HG03439 (cell line): ENCODE data around the gene INAFM1.

Experiments
- ATAC-seq: cut with Tn5 transposase; IDR thresholded peaks from one replicate; pipeline ENCODE4 v1.9.1; 2021; ENCODE audit warnings: mild to moderate bottlenecking, moderate library complexity; ENCODE audit not compliant: unreplicated experiment

Gene INAFM1

DNA sequence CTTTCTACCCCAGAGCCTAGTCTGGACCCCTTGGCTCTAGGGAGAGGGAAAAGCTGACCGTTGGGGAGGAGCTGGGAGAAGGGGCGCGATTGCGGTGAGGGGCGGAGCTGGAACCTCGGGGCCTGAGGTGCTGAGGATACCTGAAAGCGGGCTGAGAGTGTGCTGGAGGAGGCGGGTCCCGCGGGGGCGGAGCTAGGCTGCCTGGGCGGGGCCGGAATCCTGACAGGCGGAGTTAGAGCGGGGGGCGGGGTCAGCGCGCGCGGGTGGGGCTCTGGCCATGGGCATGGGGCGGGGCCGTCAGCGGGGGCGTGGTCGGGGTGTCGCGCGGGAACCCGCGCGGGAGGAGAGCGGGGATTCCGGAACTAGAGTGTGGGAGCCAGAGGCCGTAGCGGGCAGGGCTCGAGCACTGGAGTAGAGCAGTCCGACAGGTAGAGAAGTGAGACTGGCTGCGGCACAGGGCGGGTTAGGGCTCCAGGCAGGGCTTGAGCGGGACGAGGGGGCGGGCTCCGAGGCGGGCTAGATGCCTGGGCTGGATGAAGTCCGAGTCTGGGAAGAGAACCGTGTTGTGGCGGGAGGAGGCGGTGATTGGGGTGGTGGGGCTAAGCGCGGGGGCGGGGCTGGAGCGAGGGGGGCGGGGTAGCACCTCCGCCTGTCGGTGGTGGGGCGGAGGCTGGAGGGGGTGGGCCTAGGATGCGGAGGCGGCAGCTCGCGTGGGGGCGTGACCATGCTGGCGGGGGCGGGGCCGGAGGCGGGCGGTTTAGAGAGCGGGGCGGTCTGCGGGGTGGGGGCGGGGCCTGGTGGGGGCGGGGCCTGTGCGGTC, at the start of gene INAFM1:
TSS of gene INAFM1 (plus strand) at position 815 of the 820 bp plus-strand sequence. CDS start 35 bp downstream, outside the sequence.
- ATAC-seq = peak; percentile 44

DNA sequence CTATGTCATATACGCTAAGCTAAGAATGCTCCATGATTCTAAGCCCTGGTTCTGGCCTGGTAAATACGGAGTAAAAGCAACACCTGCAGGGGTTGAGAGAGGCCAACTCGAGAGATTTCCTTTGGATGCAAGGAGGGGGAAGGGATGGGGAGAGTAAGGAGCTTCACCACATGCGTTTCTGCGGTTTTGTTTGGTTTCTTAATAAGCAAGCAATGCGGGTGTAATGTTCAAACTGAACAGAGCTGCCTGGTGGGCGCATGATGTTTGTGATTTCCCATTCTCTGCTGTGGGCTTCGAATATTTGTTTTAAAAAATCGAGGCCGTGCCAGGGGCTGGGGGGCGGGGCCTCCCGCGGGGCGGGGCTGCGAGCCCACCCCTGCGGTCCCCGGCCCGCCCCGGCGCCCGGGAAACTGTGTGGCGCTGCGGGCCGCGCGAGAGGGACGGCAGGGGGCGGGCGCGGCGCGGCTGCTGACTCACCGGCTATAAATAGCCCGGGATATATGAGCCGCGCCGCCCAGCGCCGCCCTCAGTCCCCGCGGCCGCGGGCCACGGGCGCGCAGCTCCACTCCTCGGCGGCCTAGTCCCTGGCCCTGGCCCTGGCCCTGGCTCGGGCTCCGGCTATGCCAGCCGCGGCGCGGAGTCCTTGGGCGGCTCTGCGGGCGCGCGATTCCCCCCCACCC, 48.8 kb upstream of the INAFM1 start:
- peak; percentile 37 for ATAC-seq

DNA sequence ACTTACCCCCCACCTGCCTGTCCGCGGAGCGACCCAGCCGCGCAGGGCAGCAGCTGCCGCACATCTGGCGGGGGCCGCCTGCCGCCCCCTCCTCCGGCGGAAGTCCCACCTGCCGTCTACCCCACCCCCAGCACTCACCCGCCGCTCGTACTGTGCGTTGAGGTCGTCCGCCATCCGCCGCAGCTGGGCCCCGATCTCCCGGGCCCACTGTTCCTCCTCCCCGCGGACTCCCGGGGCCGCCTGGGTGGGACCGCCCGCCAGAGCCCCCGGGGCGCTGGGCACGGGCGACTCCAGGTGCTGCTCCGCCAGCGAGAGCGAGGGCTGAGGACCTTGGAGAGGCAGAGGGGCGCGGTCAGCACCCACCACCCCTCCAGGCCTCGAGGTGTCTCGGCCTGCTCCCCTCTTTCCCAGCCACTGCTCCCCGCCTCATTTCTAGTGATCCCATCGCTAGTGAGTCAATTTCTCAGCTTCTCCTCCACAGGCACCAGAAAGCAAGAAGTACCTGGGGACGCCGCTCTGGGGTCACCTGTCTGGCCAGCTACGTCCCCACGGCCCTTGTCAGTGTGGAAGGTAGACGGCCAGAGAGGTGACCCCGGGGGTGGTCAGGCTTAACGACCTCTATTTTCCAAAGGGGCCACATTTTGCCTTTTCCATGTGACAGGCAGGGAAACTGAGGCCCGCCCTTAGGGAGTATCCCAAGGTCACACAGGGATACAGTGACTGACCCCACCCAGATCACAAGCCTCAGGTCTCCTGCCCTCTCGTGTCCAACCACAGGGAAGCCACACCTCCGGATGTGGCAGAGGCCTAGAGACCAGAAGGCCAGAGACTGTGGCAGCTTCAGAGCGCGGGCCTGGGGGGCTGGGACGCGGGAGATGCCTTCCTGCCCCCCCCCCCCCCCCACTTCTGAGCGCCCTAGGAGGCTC, 48.0 kb upstream of the INAFM1 start:
- ATAC-seq = peak; percentile 25

DNA sequence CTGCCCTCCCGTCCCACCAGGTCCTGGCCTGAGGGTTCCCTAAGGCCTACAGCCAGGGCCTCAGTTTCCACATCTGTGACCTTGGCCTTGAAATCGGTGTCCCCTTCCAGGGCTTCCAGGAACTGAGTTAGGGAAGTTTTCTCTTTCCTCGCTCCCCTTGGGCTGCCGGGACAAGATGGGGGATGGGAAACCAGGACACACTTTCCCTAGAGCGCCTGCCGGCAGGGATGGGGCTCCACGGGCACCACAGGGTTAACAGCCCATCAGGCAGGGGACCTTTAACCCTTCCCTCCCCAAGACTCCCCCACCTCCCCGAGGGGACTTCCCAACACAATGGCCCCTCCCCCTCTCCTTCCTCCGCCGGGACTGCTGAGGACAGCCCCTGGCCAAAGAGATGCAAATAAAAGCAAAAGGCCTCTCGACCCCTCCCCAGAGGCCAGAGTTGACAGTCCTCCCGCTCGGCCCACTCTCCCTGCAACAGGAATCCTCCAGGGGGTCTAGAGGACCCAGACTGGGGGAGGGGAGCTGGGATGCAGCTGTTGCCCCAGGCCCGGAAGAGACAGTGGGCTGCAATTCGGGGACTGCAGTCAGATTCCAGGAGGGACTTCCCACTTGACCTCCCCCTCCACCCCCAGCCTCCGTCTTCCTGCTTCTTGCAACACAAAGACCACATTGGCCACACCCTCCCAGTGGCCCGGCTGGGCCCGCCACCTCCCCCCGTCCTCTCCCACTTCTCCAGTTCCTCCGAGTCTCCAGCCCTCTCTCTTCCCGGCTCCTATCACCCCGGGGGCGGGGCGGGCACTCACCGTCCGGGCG, 47.1 kb upstream of the INAFM1 start:
- peak; percentile 2 for ATAC-seq

DNA sequence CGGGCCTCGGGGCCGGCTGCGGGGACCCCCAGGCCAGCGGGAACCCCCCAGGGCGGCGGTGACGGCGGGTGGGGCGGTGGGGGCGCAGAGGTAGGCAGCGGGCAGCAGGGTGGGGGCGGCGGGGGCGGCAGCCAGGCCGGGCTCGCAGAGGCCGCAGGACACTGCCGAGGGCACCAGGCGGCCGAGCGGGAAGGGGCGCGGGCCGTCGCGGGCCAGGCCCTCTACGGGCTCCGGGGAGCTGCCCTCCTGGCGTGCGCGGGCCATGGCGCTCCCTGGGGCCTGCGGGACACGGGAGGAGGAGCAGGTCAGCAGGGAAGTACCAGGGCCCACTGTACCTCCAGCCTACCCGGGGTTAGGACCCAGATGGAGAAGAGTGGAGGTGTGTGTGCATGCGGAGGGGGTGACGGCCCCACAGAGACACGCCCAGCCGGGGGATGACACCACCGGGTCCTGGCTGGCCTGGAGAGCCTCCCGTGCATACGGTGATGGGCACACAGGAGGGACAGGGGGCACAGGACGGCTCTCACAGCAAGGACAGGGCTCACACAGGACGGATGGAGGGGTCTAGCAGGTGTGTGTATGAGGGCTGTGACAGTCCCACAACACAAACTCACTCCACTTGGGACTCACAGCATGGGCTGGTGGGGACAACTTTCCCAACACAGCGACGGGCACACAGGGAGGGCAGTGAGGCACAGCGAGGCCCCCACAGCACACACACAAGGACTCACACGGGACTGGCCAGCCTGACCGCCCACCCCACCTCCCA, 46.3 kb upstream of the INAFM1 start:
- ATAC-seq = no peak

DNA sequence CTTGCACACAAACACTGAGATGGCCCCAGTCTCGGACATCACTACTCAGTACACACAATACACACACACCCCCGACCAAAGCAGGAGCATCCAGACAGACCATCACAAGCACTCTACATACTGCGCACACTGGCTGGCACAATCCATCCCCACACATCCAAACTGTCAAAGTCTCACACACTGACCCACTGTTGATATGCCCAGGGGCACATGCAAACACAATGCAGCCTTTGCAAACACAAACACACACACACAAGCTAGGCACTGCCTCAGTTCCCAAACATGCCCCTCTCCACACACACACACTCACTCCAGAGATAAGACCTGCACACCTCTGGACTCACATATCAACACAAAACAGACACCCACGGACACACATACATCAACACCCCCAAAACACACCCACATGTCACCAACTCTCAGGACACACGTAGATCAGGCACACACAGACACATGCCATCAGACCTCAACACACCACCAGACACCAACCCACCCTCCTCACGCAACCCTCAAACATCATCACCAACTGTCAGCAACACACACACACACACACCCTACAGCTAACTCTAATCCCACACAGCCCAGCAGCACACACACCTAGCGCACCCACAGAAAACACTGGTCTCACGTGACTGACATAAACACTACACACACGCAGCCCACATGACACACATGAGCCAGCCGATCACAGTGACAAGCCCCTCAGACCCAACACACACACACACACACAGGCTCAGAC, 45.6 kb upstream of the INAFM1 start:
- no peak for ATAC-seq

DNA sequence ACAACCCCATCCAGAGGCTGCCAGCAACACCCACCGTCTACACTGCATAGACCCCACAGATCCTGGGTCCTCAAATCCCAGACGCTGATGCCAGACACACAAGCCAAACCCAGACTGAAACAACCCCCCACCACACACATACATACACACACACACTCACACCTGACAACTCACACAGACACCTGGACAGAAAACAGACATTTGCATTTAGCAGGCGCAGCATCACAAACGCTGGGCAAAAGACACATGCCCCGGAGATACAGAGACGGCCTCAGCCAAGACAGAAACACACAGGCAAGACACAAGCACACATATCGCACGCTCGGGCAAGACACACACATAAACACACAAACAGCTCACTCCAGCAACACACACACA, 45.0 kb upstream of the INAFM1 start:
- no peak for ATAC-seq

DNA sequence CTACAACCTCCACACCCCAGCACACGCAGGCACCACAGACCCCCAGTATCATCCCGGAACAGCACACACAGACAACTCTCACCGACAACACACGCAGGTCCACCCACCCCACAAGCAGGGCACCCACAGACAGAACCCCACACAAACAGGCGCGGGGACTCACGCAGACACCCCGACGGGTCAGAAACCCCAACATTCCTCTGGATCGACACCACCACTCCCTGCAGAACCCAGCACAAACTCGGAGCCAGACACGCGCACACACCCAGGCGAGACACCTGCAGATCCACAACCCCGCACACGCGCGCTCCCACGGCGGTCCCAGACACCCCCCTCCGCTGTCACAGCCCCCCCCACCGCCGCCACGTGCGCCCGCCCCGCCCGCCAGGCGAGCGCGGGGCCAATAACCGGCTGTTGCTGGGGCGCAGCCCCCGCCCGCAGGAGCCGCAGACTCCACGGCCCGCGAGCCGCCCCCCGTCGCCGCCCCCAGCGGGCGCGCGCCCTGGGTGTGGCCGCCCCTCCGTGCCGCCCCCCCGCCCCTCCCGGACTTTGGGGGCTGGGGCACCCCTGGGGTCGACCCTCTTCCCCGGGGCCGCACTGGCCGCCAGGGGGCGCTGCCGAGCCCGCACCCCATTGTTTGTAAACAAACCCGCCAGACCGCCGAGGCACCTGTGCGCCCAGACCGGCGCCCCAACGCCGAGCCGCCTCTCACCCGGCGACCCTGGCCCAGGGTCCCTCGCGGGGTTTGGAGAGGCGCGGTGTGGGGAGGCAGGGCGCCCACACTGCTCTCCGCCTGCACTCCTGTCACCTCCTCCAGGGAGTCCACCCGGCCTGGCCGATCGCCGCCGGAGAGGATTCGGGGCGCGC, 44.4 kb upstream of the INAFM1 start:
- no peak for ATAC-seq

DNA sequence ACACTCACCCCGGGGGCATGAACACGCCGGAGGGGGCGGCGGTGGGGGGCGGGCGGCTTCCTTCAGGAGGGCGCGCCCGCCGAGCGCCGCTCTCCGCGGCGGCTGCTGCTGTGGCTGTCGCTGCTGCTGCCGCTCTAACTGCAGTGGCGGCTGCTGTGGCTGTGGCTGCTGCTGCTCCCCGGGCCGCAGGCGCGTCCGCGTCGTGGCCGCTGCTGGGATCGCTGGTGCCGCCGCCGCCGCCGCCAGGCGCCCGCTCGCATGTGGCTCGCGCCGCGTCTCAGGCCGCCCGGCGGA, 43.8 kb upstream of the INAFM1 start, which contains the start of gene BBC3:
TSS of gene BBC3 (minus strand) at position 279 of the 294 bp plus-strand sequence. CDS start 2,768 bp downstream, outside the sequence.
- ATAC-seq = no peak

DNA sequence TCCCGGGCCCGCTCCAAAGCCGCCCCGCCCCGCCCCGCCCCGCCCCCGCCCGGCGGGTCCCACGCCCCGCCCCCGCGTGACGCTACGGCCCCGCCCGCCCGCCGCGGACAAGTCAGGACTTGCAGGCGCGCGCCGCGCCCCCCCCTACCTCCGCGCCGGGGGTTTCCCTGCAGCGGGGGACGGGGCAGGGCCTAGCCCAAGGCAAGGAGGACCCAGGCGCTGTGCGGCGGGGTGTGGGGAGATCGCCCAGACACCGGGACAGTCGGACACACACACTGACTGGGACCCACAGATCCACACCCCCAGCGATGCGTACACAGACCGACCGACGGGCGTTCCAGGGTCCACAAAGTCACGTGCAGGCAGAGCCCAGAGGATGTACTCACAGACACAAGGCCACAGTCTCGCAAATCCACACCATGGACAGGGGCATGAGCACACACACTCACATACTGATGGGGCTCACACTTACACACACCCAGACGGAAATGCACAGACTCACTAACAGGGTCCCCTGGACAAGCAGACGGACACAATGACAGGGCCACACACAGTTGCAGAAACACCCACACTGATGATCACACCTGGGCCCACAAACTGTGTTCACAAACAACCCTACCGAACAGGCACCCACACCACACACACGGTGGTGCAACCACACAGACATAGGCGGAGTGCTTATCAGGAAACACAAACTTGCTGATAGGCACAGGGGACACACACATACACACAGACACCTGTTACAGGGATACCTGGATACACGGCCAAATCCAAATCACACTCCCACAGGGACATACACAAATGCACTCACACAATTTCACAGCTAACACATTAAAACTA, 43.2 kb upstream of the INAFM1 start:
- no peak for ATAC-seq

DNA sequence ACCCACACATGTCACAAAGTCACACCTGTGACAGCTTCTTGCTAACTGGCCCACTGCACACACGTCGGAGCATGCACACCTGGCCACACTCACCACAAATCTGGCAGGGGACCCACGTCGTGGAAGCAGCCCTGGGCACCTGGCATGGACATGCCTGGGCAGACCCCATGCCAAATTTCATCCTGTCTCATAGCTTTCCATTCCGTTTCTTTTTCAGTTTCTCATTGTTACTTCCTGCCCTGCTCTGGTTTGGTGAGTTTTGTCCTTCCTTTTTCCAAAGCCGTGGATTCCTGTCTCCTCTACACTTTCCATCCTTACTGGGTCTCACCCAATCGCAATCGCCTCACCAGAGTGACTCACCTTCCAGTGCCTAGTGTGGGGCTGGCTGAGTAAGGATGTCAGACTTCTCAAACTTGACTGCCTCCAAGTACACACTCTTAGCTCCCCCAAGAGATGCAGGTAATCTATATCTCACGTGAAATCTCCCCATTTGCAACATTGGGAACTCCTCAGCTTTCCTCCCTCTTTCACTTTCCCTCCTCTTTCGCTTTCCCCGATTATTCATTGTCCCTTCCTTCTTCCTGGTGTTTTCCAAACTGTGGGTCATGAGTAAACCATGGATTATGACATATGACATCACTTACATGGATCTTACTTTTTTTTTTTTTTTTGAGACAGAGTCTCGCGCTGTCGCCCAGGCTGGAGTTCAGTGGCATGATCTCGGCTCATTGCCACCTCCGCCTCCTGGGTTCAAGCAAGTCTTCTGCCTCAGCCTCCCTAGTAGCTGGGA, 42.1 kb upstream of the INAFM1 start:
- no peak for ATAC-seq

DNA sequence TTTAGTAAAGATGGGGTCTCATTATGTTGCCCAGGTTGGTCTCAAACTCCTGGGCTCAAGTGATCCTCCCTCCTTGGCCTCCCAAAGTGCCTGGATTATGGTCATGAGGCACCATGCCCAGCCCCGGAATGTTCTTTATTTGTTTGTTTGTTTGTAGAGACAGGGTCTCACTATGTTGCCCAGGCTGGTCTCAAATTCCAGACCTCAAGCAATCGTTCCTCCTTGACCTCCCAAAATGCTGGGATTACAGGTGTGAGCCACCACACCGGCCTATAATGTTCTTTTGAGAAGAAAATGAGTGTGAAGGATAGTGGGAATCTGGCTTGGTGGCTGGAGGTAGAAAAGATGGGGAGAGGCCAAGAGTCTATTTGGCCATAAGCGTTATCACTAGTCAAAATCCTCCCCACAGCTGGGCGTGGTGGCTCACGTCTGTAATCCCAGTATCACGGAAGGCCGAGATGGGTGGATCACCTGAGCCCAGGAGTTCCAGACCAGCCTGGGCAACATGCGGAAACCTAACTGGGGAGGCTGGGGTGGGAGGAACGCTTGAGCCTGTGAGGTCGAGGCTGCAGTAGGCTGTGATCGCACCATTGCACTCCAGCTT, 38.5 kb upstream of the INAFM1 start:
- ATAC-seq = no peak

DNA sequence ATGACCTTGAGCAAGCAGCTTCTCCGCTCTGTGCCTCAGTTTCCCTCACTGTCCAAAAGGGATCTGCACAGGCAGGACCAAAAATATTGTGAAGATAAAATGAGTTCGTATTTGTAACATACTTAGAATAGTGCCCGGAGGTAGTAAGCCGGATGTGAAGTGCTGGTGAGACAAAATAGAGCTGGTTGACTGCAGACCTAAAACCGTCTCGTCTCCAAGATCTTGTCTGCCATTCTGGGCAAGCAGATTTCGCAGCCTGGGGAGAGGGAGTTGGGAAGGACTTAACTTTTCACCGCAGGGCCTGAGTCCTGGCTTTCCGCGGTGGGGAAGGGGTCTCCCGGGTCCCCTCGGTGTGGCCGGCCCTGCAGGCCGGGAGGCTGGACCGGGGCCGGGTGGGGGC, 35.5 kb upstream of the INAFM1 start:
- no peak for ATAC-seq

DNA sequence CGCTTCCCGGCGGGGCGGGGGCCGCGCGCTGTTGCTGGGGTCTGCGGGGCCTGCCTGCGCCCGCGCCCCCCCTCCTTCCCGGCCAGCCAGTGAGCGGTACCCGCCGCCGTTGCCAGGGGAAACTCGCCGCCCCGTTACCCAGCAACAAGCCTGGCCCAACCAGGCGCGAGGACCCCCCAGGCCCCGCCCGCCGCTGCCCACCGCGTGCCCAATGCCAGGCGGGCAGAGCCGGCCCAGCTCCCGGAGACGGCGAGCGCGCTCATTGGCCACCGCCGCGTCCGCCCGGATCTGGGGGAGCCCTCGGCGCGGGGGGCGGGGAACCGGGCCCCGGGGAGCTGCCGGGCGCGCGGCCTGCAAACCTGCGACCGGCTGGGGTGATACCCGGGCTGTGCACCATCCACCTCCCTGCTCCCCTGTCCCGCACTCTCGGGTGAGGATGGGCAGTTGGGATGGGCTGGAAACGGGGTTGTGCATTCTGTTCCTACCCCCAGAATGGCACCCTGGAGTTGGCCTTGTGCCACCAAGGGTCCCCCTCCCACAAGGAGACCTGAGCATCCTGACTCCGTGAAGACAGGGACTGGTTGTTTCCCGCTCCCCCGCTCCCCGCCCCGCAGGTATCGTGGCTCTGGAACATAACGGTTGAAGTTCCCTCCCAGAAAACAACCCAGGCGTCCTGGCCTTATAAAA, 34.9 kb upstream of the INAFM1 start:
- no peak for ATAC-seq

DNA sequence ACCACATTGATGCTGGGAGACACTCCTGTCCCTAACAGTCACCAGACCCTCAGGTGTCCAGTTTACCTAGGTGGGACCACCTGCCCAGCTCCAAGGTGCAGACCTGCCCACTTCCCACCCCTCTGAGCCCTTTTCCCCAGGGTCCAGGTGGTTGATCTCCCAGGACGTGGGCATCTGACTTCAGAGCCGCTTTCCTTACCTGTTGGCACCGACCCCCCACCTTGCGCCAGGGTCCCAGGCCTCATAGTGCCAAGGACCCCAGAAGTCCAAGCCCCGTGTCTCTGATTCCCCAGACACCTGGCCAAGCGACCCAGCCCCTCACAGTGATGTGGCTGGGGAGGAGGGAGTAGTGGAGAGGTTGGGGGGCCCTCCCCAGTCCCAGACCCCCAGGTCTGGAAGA, 34.1 kb upstream of the INAFM1 start:
- no peak for ATAC-seq
